ENCODE results near the gene ZSCAN22.

GRCh38 chr19:58326914-58327726, at the start of gene ZSCAN22:
- TF ChIP-seq CTCF (conservative IDR thresholded peaks at IDR 0.05; ENCODE audit: low read depth, low read length) (no peak), EZH2 (IDR thresholded peaks at IDR 0.05; ENCODE audit: low read length, unreplicated experiment) (no peak), EZH2phosphoT487 (IDR thresholded peaks at IDR 0.05; ENCODE audit: borderline replicate concordance, low read length) (no peak)

Measured in PC-3 (cell line).